Karpas-422 (cell line): ENCODE data around the gene CKM. TPM values are rescaled to one million over a fixed set of nuclear protein-coding genes. Genes with fewer than 3 reads are reported as not detected.
A peak's percentile ranks its signal among the peaks of the same experiment; 100 is the strongest.

Experiments
- DNase-seq: peaks from one replicate; pipeline ENCODE4 v3.0.0-alpha.2; 2015
- H2AFZ ChIP-seq: fragments of 200-600 bp; sonication (generic); 2 replicates; pipeline ENCODE4 v1.6.1; 2014; ENCODE audit warnings: antibody characterized with exemption, low read length, mixed read lengths
- H3K27ac ChIP-seq: fragments of 200-600 bp; sonication (generic); 2 replicates; pipeline ENCODE4 v1.5.1; 2014; ENCODE audit warnings: mild to moderate bottlenecking, low read length, moderate library complexity
- H3K27me3 ChIP-seq: fragments of 200-600 bp; sonication (generic); 2 replicates; pipeline ENCODE4 v1.6.1; 2014; ENCODE audit warnings: low read length, mixed read lengths
- H3K36me3 ChIP-seq: fragments of 200-600 bp; sonication (generic); 2 replicates; pipeline ENCODE4 v1.6.1; 2014; ENCODE audit warnings: low read length, mixed read lengths; ENCODE audit not compliant: insufficient read depth
- H3K4me1 ChIP-seq: fragments of 200-600 bp; sonication (generic); 2 replicates; pipeline ENCODE4 v1.6.1; 2014; ENCODE audit warnings: mild to moderate bottlenecking, low read length, mixed read lengths
- H3K4me2 ChIP-seq: fragments of 200-600 bp; sonication (generic); 2 replicates; pipeline ENCODE4 v1.6.1; 2014; ENCODE audit warnings: low read length, low read depth, mild to moderate bottlenecking; ENCODE audit not compliant: poor library complexity, severe bottlenecking
- H3K4me3 ChIP-seq: fragments of 200-600 bp; sonication (generic); 2 replicates; pipeline ENCODE4 v1.5.1; 2014; ENCODE audit warnings: mild to moderate bottlenecking, antibody characterized with exemption, low read length, mixed read lengths
- H3K79me2 ChIP-seq: fragments of 200-600 bp; sonication (generic); 2 replicates; pipeline ENCODE4 v1.6.1; 2014; ENCODE audit warnings: mild to moderate bottlenecking, low read length, mixed read lengths
- H3K9ac ChIP-seq: fragments of 200-600 bp; sonication (generic); 2 replicates; pipeline ENCODE4 v1.6.0; 2014; ENCODE audit warnings: low read length
- H3K9me2 ChIP-seq: fragments of 200-600 bp; sonication (generic), shearing (Covaris generic); replicated peaks from 2 replicates; pipeline ENCODE4 v1.6.0; 2014; ENCODE audit warnings: mild to moderate bottlenecking, low read length, moderate library complexity; ENCODE audit not compliant: insufficient read depth
- H3K9me3 ChIP-seq: fragments of 300-700, 200-600 bp; sonication (generic); 2 replicates; pipeline ENCODE4 v1.6.1; 2014; ENCODE audit warnings: low read length, mixed read lengths
- H4K20me1 ChIP-seq: fragments of 200-600 bp; sonication (generic); 2 replicates; pipeline ENCODE4 v1.6.1; 2014; ENCODE audit warnings: mild to moderate bottlenecking, antibody characterized with exemption, low read length, low read depth; ENCODE audit not compliant: insufficient read depth
- total RNA-seq: library from RNA; depleted of rRNA; stranded (reverse); fragments of >200 nt; shearing (Covaris generic); gene quantifications from 2 replicates; pipeline ENCODE4 v1.2.3, GENCODE V29; 2014; ENCODE audit warnings: low replicate concordance

The CKM gene
- total RNA-seq, 1 experiment from 2014 or later, result not detected

GRCh38 chr19:45306040-45306439, 16.6 kb downstream of the CKM start:
- Histone ChIP-seq H3K4me2 (no peak overlapping the region), H3K27me3 (no peaks in the 10 kb centered on the region), H3K27ac (no peak overlapping the region), H3K9ac (no peak overlapping the region), H3K79me2 (no peaks in the 10 kb centered on the region), H3K4me1 (no peaks in the 10 kb centered on the region), H4K20me1 (no peaks in the 10 kb centered on the region), H2AFZ (no peak overlapping the region), H3K4me3 (no peak overlapping the region), H3K36me3 (no peaks in the 10 kb centered on the region), H3K9me3 (no peaks in the 10 kb centered on the region), H3K9me2 (no peaks in the 10 kb centered on the region)
- no peak for DNase-seq

- Histone ChIP-seq H3K9ac (no peak overlapping the region), H4K20me1 (no peaks in the 10 kb centered on the region), H3K27ac (no peak overlapping the region), H3K4me2 (no peak overlapping the region), H3K79me2 (no peaks in the 10 kb centered on the region), H3K4me1 (no peaks in the 10 kb centered on the region), H3K36me3 (no peaks in the 10 kb centered on the region; the same call in 1 of the 2 replicates), H3K9me2 (no peaks in the 10 kb centered on the region), H3K27me3 (no peaks in the 10 kb centered on the region), H3K9me3 (no peaks in the 10 kb centered on the region), H3K4me3 (no peak overlapping the region), H2AFZ (no peak overlapping the region)
- peak; percentile 81 for DNase-seq
Measured at GRCh38 chr19:45305421-45305820, 17.3 kb downstream of the CKM start.

- Histone ChIP-seq H3K27me3 (no peaks in the 10 kb centered on the region), H3K27ac (no peak overlapping the region), H3K4me3 (no peak overlapping the region), H3K9me3 (no peaks in the 10 kb centered on the region), H3K36me3 (no peaks in the 10 kb centered on the region; the same call in 1 of the 2 replicates), H2AFZ (no peak overlapping the region), H3K4me1 (no peaks in the 10 kb centered on the region), H3K9me2 (no peaks in the 10 kb centered on the region), H4K20me1 (no peaks in the 10 kb centered on the region), H3K9ac (no peak overlapping the region), H3K4me2 (no peak overlapping the region), H3K79me2 (no peaks in the 10 kb centered on the region)
- no peak for DNase-seq
Measured at GRCh38 chr19:45305007-45305406, 17.7 kb downstream of the CKM start.

- no peaks in the 10 kb centered on the region for H3K27me3 ChIP-seq
- H3K79me2 ChIP-seq, result no peaks in the 10 kb centered on the region
- no peaks in the 10 kb centered on the region for H3K9me3 ChIP-seq
- no peaks in the 10 kb centered on the region; the same call in 1 of the 2 replicates for H3K36me3 ChIP-seq
- H3K27ac ChIP-seq, result no peak overlapping the region
- H3K9me2 ChIP-seq, result no peaks in the 10 kb centered on the region
- H4K20me1 ChIP-seq, result no peaks in the 10 kb centered on the region
- H3K4me2 ChIP-seq, result no peak overlapping the region
- DNase-seq, result no peak
- H3K4me3 ChIP-seq, result no peak overlapping the region
- no peak overlapping the region for H2AFZ ChIP-seq
- no peaks in the 10 kb centered on the region for H3K4me1 ChIP-seq
- H3K9ac ChIP-seq, result no peak overlapping the region
Measured at GRCh38 chr19:45304141-45304926, 18.3 kb downstream of the CKM start.

GRCh38 chr19:45303269-45304060, 19.2 kb downstream of the CKM start:
- no peak overlapping the region for H3K4me3 ChIP-seq

GRCh38 chr19:45302416-45302815, 20.3 kb downstream of the CKM start:
- no peaks in the 10 kb centered on the region for H3K79me2 ChIP-seq
- no peaks in the 10 kb centered on the region for H3K4me1 ChIP-seq
- DNase-seq, result no peak
- H3K4me3 ChIP-seq, result no peak overlapping the region
- no peaks in the 10 kb centered on the region for H3K27me3 ChIP-seq
- no peaks in the 10 kb centered on the region; the same call in 1 of the 2 replicates for H3K36me3 ChIP-seq
- H4K20me1 ChIP-seq, result no peaks in the 10 kb centered on the region
- no peaks in the 10 kb centered on the region for H3K9me3 ChIP-seq
- no peak overlapping the region for H3K4me2 ChIP-seq
- no peak overlapping the region for H3K27ac ChIP-seq
- no peak overlapping the region for H3K9ac ChIP-seq
- no peaks in the 10 kb centered on the region for H3K9me2 ChIP-seq
- no peak overlapping the region for H2AFZ ChIP-seq

More at GRCh38 chr19:45303269-45304060, 19.2 kb downstream of the CKM start:
- Histone ChIP-seq H4K20me1 (no peaks in the 10 kb centered on the region), H3K4me1 (no peaks in the 10 kb centered on the region), H3K27me3 (no peaks in the 10 kb centered on the region), H3K79me2 (no peaks in the 10 kb centered on the region), H3K9me3 (no peaks in the 10 kb centered on the region), H2AFZ (no peak overlapping the region), H3K9me2 (no peaks in the 10 kb centered on the region), H3K4me2 (no peak overlapping the region), H3K27ac (no peak overlapping the region), H3K9ac (no peak overlapping the region), H3K36me3 (no peaks in the 10 kb centered on the region; the same call in 1 of the 2 replicates)
- no peak for DNase-seq

- no peaks in the 10 kb centered on the region for H3K27me3 ChIP-seq
- H3K36me3 ChIP-seq, result no peaks in the 10 kb centered on the region; the same call in 1 of the 2 replicates
- H4K20me1 ChIP-seq, result no peaks in the 10 kb centered on the region
- no peaks in the 10 kb centered on the region for H3K9me3 ChIP-seq
- H2AFZ ChIP-seq, result no peak overlapping the region
- DNase-seq, result no peak
- no peak overlapping the region for H3K4me3 ChIP-seq
- H3K27ac ChIP-seq, result no peak overlapping the region
- no peak overlapping the region for H3K9ac ChIP-seq
- no peaks in the 10 kb centered on the region for H3K9me2 ChIP-seq
- no peaks in the 10 kb centered on the region for H3K4me1 ChIP-seq
- no peaks in the 10 kb centered on the region for H3K79me2 ChIP-seq
- no peak overlapping the region for H3K4me2 ChIP-seq
Measured at GRCh38 chr19:45299719-45300118, 23.0 kb downstream of the CKM start.

- Histone ChIP-seq H3K4me3 (no peak overlapping the region), H3K9me3 (no peaks in the 10 kb centered on the region), H3K27ac (no peak overlapping the region), H3K79me2 (no peaks in the 10 kb centered on the region), H3K9me2 (no peaks in the 10 kb centered on the region), H3K4me1 (no peaks in the 10 kb centered on the region), H3K27me3 (no peaks in the 10 kb centered on the region), H3K36me3 (no peaks in the 10 kb centered on the region; the same call in 1 of the 2 replicates), H4K20me1 (no peaks in the 10 kb centered on the region), H3K9ac (no peak overlapping the region), H2AFZ (no peak overlapping the region), H3K4me2 (no peak overlapping the region)
- no peak for DNase-seq
Measured at GRCh38 chr19:45298264-45298663, 24.4 kb downstream of the CKM start.
